ENCODE measurements around the gene POU2AF2. TPM values are rescaled to one million over a fixed set of nuclear protein-coding genes. Genes with fewer than 3 reads are reported as not detected.
"Not testable (repeated sequence)": the region's sequence is repeated elsewhere in the genome, so short reads cannot be mapped to it uniquely, and the experiment has no call there.

POU2AF2 gene
- total RNA-seq, 2 donors from 2014 or later = 1.3 to 2.2 TPM

GRCh38 chr11:111272420-111272819 lies 26.9 kb downstream of the POU2AF2 start:
- intact Hi-C loops (cut with DNase I) = no loop called here

GRCh38 chr11:111282562-111283075 lies 37.1 kb downstream of the POU2AF2 start:
- Histone ChIP-seq H3K27ac (no peak overlapping the region), H3K36me3 (no peaks in the 10 kb centered on the region), H3K27me3 (no peaks in the 10 kb centered on the region), H3K4me1 (peaks cover 6% of the 10 kb centered on the region), H3K4me3 (no peak overlapping the region), H3K9ac (ENCODE audit: low read depth in 2 of 2, low read length in 2 of 2) (peak overlapping the region in 1 of 2 donors; percentile 2), H3K9me3 (no peaks in the 10 kb centered on the region)
- intact Hi-C loops (cut with DNase I) = loop anchor here (5.0 kb wide), 1 partner anchor 165 kb away; no protein-coding TSS in a partner anchor
- no peak for TF ChIP-seq CTCF (IDR thresholded peaks at IDR 0.05)
- DNase-seq = peak; percentile 49

More at GRCh38 chr11:111272420-111272819, 26.9 kb downstream of the POU2AF2 start:
- TF ChIP-seq CTCF (IDR thresholded peaks at IDR 0.05) = no peak
- no peaks in the 10 kb centered on the region for H3K36me3 ChIP-seq
- no peaks in the 10 kb centered on the region for H3K27me3 ChIP-seq
- no peak for DNase-seq
- no peaks in the 10 kb centered on the region for H3K9me3 ChIP-seq
- no peaks in the 10 kb centered on the region for H3K4me1 ChIP-seq
- H3K9ac ChIP-seq (ENCODE audit: low read depth in 2 of 2, low read length in 2 of 2) = no peak overlapping the region
- no peak overlapping the region for H3K4me3 ChIP-seq
- no peak overlapping the region for H3K27ac ChIP-seq

GRCh38 chr11:111283945-111284481 lies 38.5 kb downstream of the POU2AF2 start:
- no peaks in the 10 kb centered on the region for H3K36me3 ChIP-seq
- no peaks in the 10 kb centered on the region for H3K9me3 ChIP-seq
- peak overlapping the region; percentile 29 for H3K27ac ChIP-seq
- H3K4me1 ChIP-seq = peaks cover 6% of the 10 kb centered on the region
- no peak for TF ChIP-seq CTCF (IDR thresholded peaks at IDR 0.05)
- peak; percentile 74 for DNase-seq
- intact Hi-C loops (cut with DNase I) = loop anchor here (5.0 kb wide), 1 partner anchor 163 kb away; no protein-coding TSS in a partner anchor
- peak overlapping the region; percentile 6 for H3K4me3 ChIP-seq
- no peaks in the 10 kb centered on the region for H3K27me3 ChIP-seq
- H3K9ac ChIP-seq (ENCODE audit: low read depth in 2 of 2, low read length in 2 of 2) = peak overlapping the region in 1 of 2 donors; percentile 73

GRCh38 chr11:111285189-111286091 lies 39.9 kb downstream of the POU2AF2 start:
- intact Hi-C loops (cut with DNase I) = no loop called here
- peak overlapping the region in 1 of 2 donors; percentile 73 for H3K9ac ChIP-seq (ENCODE audit: low read depth in 2 of 2, low read length in 2 of 2)
- TF ChIP-seq CTCF (IDR thresholded peaks at IDR 0.05) = no peak

GRCh38 chr11:111291764-111292163 lies 46.2 kb downstream of the POU2AF2 start:
- no peak overlapping the region for H3K9ac ChIP-seq (ENCODE audit: low read depth in 2 of 2, low read length in 2 of 2)
- no peak for TF ChIP-seq CTCF (IDR thresholded peaks at IDR 0.05)

More at GRCh38 chr11:111285189-111286091, 39.9 kb downstream of the POU2AF2 start:
- Histone ChIP-seq H3K4me3 (no peak overlapping the region), H3K9me3 (no peaks in the 10 kb centered on the region), H3K27ac (no peak overlapping the region), H3K36me3 (no peaks in the 10 kb centered on the region), H3K4me1 (peaks cover 6% of the 10 kb centered on the region), H3K27me3 (no peaks in the 10 kb centered on the region)
- DNase-seq = no peak

GRCh38 chr11:111292408-111292807 lies 46.9 kb downstream of the POU2AF2 start:
- H3K4me3 ChIP-seq; H3K27ac ChIP-seq; H3K4me1 ChIP-seq; DNase-seq; H3K9ac ChIP-seq (ENCODE audit: low read depth in 2 of 2, low read length in 2 of 2); H3K36me3 ChIP-seq; H3K9me3 ChIP-seq; H3K27me3 ChIP-seq; intact Hi-C loops (cut with DNase I): not testable (repeated sequence)

More at GRCh38 chr11:111291764-111292163, 46.2 kb downstream of the POU2AF2 start:
- Histone ChIP-seq H3K27ac (no peak overlapping the region), H3K36me3 (no peaks in the 10 kb centered on the region), H3K4me3 (no peak overlapping the region), H3K9me3 (no peaks in the 10 kb centered on the region), H3K27me3 (no peaks in the 10 kb centered on the region), H3K4me1 (no peaks in the 10 kb centered on the region)
- DNase-seq = no peak
- intact Hi-C loops (cut with DNase I) = no loop called here
